GM06990 (cell line): ENCODE results near the gene ABCC5.

Source experiments
- DNase-seq: peaks from one replicate; pipeline ENCODE4 v3.0.0-alpha.2; 2011; ENCODE audit not compliant: insufficient read length; ENCODE audit errors: extremely low read depth
- H3K27me3 ChIP-seq: replicated peaks from 2 replicates; pipeline ENCODE4 v1.6.0; 2011; ENCODE audit warnings: low read length; ENCODE audit not compliant: control insufficient read depth, insufficient read depth
- H3K36me3 ChIP-seq: 2 replicates; pipeline ENCODE4 v1.5.1; 2011; ENCODE audit warnings: low read length; ENCODE audit not compliant: control insufficient read depth, insufficient read depth
- H3K4me3 ChIP-seq: replicated peaks from 2 replicates; pipeline ENCODE4 v1.5.1; 2011; ENCODE audit warnings: low read depth, mild to moderate bottlenecking, control low read depth, low read length
- TF ChIP-seq, protein P1 (sequence below): IDR thresholded peaks from 2 replicates; pipeline ENCODE4 v1.5.1; 2011; ENCODE audit warnings: low read length, control low read depth, mild to moderate bottlenecking, inconsistent platforms; ENCODE audit not compliant: insufficient read depth, poor library complexity, severe bottlenecking

Gene ABCC5

DNA sequence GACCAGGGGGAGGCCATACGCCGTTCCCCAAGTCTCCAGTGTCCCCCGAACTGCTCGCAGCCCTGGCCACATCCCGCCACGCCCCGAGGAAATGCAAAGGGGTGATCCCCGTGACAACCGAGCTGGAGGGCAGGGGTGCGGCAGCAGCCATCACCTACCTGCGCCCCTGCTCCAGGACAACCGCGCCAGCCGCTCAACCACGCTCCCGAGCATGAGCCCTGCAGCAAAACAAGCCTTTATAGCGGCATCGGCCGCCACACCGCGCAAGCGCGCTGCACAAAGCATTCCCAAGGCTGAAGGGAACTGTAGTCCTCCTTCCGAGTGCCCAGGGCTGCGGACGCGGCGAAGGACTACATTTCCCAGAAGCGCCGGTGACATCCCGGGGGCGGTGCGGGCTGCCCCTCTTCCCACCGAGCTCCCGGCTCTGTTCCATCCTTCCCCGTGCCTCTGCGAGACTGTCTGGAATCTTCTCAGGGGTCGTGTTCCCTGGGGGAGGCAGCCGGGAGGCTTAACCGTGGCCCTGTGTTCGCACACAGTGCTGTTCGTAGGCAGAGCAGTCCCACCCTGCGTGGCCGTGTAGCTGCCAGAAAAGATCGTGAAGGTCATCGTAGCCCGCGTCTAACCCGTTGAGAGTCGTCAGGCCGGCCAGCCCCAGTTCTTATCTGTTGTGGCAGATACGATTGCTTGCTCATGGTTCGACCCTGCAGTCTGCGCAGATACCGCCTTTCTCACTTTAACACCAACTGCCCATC lies at the start of gene ABCC5:
ABCC5 (minus strand) TSS at position 213 of the 752 bp plus-strand sequence. CDS start 3,492 bp downstream, outside the sequence.
- Histone ChIP-seq H3K27me3 (no peaks in the 10 kb centered on the region), H3K36me3 (no peaks in the 10 kb centered on the region), H3K4me3 (peak within 1 kb of the TSS; percentile 81)
- TF ChIP-seq, protein P1, sequence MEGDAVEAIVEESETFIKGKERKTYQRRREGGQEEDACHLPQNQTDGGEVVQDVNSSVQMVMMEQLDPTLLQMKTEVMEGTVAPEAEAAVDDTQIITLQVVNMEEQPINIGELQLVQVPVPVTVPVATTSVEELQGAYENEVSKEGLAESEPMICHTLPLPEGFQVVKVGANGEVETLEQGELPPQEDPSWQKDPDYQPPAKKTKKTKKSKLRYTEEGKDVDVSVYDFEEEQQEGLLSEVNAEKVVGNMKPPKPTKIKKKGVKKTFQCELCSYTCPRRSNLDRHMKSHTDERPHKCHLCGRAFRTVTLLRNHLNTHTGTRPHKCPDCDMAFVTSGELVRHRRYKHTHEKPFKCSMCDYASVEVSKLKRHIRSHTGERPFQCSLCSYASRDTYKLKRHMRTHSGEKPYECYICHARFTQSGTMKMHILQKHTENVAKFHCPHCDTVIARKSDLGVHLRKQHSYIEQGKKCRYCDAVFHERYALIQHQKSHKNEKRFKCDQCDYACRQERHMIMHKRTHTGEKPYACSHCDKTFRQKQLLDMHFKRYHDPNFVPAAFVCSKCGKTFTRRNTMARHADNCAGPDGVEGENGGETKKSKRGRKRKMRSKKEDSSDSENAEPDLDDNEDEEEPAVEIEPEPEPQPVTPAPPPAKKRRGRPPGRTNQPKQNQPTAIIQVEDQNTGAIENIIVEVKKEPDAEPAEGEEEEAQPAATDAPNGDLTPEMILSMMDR = peak; percentile 1
- DNase-seq = peak; percentile 86

DNA sequence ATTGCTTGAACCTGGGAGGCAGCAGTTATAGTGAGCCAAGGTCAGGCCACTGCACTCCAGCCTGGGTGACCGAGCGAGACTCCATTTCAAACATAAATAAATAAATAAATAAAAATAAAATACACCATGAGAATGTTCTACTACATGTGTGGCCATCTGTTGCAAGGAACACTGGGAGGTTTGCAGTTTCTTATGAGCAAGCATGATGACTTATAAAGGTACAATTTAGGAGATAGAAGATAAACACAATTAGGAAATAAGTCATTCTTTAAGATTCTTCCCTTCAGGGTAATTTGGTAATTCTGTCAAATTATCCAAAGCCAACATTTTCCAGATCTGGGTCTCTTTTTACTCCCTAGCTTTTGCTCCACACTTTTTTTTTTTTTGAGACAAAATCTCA lies 48.5 kb upstream of the ABCC5 start:
- H3K27me3 ChIP-seq = no peaks in the 10 kb centered on the region
- no peak for DNase-seq
- H3K36me3 ChIP-seq = no peaks in the 10 kb centered on the region
- H3K4me3 ChIP-seq = no peak overlapping the region
- TF ChIP-seq, protein P1 = no peak

DNA sequence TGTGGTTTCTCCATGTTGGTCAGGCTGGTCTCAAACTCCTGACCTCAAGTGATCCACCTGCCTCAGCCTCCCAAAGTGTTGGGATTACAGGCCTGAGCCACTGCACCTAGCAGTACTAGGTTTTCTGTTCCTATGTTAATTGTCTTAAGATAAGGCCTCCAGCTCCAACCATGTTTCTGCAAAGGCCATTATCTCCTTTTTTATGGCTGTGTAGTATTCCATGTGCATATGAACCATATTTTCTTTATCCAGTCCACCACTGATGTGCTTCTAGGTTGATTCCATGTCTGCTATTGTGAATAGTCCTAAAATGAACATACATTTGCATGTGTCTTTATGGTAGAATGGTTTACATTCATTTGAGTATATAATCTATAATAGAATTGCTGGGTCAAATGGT lies 45.0 kb upstream of the ABCC5 start:
- no peak overlapping the region for H3K4me3 ChIP-seq
- TF ChIP-seq, protein P1 = no peak
- no peaks in the 10 kb centered on the region for H3K36me3 ChIP-seq
- DNase-seq = no peak
- 0 out of 2 replicates have a peak, but pooled peaks cover 2% of the 10 kb centered on the region for H3K27me3 ChIP-seq

GRCh38 chr3:184059424-184059823 lies 41.7 kb upstream of the ABCC5 start:
- TF ChIP-seq, protein P1 = no peak
- DNase-seq = no peak
- Histone ChIP-seq H3K36me3 (no peaks in the 10 kb centered on the region), H3K27me3 (0 out of 2 replicates have a peak, but pooled peaks cover 2% of the 10 kb centered on the region), H3K4me3 (no peak overlapping the region)

GRCh38 chr3:184058029-184058428 lies 40.3 kb upstream of the ABCC5 start:
- TF ChIP-seq, protein P1 = no peak
- Histone ChIP-seq H3K4me3 (no peak overlapping the region), H3K36me3 (no peaks in the 10 kb centered on the region), H3K27me3 (0 out of 2 replicates have a peak, but pooled peaks cover 2% of the 10 kb centered on the region)
- no peak for DNase-seq
